Measurements from ENCODE around the gene SYNGAP1.
"Not testable (repeated sequence)": the region's sequence is repeated elsewhere in the genome, so short reads cannot be mapped to it uniquely, and the experiment has no call there.

SYNGAP1 gene

DNA sequence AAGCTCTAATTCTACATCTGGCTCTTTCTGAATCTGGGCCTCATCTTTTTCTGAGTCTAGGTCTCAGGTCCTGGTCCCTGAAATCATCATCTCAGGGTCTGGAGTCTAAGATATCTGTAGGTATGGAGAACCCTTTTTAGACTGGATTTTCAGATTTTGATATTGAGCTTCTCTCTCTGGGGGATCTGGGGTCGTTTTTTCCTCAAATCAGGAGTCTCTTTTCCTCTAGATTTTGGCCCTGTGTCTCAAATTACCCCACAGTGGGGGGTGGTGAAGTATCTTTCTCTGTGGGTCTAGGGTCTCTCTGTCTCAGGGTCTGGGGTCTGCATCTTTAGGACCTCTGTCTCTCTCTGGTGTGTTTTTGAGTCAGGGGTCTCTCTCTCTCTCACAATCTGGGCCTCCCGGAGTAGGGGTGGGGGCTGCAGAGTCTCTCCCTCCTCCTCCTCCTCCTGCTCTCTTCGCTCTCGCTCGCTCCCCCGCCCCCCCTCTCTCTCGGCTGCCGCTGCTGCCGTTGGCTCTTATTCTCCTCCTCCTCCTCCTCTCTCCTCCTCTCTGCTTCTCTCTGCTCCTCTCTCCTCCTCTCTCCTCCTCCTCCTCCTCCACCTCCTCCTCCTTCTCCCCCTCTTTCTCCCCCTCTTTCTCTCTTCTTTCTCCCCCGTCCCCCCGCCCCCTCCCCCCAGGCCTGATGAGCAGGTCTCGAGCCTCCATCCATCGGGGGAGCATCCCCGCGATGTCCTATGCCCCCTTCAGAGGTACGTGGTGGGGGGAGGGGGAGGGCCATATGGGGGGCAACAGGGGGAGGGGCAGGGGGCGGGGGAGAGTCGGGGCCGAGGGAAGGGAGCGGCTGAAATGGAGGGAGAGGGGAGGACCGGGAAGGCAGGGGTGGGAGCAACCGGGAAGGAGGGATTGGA is at the start of gene SYNGAP1:
SYNGAP1 (plus strand) TSS at position 486 of the 911 bp plus-strand sequence; CDS start at position 686, 200 bp downstream.
- DNase-seq (ENCODE audit: low spot score in 2 of 2) (no peak), ATAC-seq (replicated peaks; ENCODE audit: extremely low read depth, poor library complexity, severe bottlenecking) (no peak)
- Mint-ChIP-seq H3K36me3 (ENCODE audit: insufficient read depth) (peaks cover 22% of the 10 kb centered on the region), H3K9me3 (no peaks in the 10 kb centered on the region), H3K27me3 (no peaks in the 10 kb centered on the region), H3K4me1 (peaks cover 62% of the 10 kb centered on the region), H3K27ac (ENCODE audit: low read depth) (peak within 1 kb of the TSS; percentile 97), H3K4me3 (peak within 1 kb of the TSS; percentile 82)

DNA sequence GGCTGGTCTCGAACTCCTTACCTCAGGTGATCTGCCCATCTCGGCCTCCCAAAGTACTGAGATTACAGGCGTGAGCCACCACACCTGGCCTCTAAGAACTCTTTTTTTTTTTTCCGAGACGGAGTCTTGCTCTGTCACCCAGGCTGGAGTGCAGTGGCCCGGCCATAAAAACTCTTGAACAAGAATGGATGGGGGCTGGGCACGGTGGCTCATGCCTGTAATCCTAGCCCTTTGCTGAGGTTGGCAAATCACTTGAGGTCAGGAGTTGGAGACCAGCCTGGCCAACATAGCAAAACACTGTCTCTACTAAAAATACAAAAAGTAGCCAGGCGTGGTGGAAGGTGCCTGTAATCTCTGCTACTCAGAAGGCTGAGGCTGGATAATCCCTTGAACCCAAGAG is 48.0 kb upstream of the SYNGAP1 start:
- H3K27me3 Mint-ChIP-seq; DNase-seq (ENCODE audit: low spot score in 2 of 2); H3K27ac Mint-ChIP-seq (ENCODE audit: low read depth); H3K36me3 Mint-ChIP-seq (ENCODE audit: insufficient read depth); H3K9me3 Mint-ChIP-seq; H3K4me3 Mint-ChIP-seq; ATAC-seq (replicated peaks; ENCODE audit: extremely low read depth, poor library complexity, severe bottlenecking): not testable (repeated sequence)
- peaks cover 12% of the 10 kb centered on the region for H3K4me1 Mint-ChIP-seq

DNA sequence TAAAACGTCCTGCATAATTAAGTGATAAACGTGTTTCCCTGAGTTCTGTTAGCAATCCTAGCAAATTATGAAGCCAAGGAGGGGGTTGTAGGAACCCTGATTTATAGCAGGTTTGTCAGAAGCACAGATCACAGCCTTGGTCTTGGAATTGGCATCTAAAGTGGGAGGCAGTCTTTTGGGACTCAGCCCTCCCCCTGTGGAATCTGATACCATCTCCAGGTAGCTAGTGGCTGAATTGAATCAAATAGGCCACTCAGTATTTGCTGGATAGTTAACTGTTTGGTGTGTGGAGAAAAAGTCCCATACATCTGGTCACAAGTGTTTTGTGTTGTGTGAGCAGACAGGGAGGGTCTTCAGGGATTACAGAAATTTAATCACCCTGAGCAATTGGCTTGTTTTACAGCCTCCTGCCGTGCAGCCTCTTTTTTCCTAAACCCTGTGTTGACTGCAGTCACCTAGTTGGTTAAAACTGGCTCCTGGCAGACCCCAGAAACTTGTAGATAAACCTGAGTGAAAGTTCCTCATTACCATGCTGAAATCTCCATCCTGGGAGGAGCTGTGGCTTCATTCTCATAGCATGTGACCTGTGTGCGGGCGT is 47.2 kb upstream of the SYNGAP1 start:
- DNase-seq (ENCODE audit: low spot score in 2 of 2) (no peak), ATAC-seq (replicated peaks; ENCODE audit: extremely low read depth, poor library complexity, severe bottlenecking) (no peak)
- Mint-ChIP-seq H3K27me3 (no peaks in the 10 kb centered on the region), H3K9me3 (no peaks in the 10 kb centered on the region), H3K36me3 (ENCODE audit: insufficient read depth) (no peaks in the 10 kb centered on the region), H3K27ac (ENCODE audit: low read depth) (no peak overlapping the region), H3K4me3 (no peak overlapping the region), H3K4me1 (peaks cover 12% of the 10 kb centered on the region)

DNA sequence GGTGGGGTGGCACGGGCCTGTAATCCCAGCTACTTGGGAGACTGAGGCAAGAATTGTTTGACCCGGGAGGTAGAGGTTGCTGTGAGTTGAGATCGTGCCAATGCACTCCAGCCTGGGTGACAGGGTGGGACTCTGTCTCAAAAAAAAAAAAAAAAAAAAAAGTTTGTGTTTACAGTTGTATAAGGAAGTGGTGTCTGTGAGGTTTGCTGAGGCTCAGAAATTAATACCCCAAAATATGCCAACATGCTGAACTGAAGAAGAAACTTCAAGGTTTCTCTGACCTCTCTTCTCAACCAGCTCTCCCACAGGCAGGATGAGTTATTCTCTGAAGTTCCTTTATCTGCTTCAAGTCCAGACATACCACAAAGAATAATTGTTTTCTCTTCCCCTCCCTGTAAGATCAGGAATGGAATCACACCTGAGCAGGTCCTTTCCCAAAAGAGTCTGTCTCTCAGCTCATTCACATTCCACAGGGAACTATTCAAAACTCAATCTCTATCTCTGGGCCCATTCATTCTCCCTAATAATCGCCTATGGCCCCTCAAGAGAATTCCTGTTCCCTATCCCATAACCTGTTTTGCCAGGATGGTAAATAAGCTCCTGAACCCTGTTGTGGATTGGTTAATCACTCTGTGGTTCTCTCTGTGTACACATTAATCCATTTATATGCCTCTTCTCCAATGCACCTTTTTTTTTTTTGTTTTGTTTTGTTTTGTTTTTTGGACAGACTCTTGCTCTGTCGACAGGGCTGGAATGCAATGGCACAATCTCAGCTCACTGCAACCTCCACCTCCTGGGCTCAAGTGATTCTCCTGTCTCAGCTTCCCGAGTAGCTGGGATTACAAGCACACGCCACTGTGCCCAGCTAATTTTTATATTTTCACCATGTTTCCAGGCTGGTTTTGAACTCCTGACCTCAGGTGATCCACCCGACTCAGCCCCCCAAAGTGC is 45.6 kb upstream of the SYNGAP1 start:
- Mint-ChIP-seq H3K27ac (ENCODE audit: low read depth) (peak overlapping the region; percentile 94), H3K4me3 (peak overlapping the region; percentile 50)

DNA sequence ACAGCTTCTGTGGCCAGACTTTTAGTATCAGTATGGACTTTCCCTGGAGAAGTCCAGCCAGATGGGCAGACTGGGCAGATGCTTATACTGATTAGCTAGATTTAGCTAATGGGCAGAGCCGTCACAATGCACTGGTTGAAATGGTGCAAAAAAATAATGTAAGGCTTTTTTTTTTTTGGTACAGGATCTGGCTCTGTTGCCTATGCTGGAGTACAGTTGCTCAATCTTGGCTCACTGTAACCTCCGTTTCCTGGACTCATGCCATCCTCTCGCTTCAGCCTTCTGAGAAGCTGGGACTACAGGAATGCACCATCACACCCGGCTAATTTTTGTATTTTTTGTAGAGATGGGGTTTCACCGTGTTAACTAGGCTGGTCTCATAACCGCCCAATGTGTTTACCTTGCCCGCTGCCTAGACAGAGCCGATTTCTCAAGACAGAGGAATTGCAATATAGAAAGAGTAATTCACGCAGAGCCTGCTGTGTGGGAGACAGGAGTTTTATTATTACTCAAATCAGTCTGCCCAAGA is 44.7 kb upstream of the SYNGAP1 start:
- Mint-ChIP-seq H3K4me3 (peak overlapping the region; percentile 50), H3K4me1 (peaks cover 12% of the 10 kb centered on the region)
- no peak for DNase-seq (ENCODE audit: low spot score in 2 of 2)

More for the DNA sequence above, 45.6 kb upstream of the SYNGAP1 start:
- Mint-ChIP-seq H3K4me1 (peaks cover 12% of the 10 kb centered on the region), H3K27me3 (no peaks in the 10 kb centered on the region), H3K9me3 (no peaks in the 10 kb centered on the region), H3K36me3 (ENCODE audit: insufficient read depth) (no peaks in the 10 kb centered on the region)
- ATAC-seq (replicated peaks; ENCODE audit: extremely low read depth, poor library complexity, severe bottlenecking): peak; percentile 91
- DNase-seq (ENCODE audit: low spot score in 2 of 2): peak in 1 of 2 donors; percentile 10

DNA sequence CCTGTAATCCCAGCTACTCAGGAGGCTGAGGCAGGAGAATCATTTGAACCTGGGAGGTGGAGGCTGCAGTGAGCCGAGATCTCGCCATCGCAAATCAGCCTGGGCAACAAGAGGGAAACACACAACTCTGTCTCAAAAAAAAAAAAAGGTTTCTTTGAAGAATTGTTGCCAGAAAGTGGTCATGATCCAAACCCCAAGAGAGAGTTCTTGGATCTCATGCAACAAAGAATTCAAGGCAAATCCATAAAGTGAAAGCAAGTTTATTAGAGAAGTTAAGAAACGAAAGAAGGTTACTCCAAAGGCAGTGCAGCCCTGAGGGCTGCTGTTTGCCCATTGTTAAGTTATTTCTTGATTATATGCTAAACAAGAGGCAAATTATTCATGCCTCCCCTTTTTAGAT is 42.7 kb upstream of the SYNGAP1 start:
- H3K9me3 Mint-ChIP-seq: no peaks in the 10 kb centered on the region
- H3K4me3 Mint-ChIP-seq: no peak overlapping the region
- H3K27me3 Mint-ChIP-seq: no peaks in the 10 kb centered on the region
- H3K27ac Mint-ChIP-seq (ENCODE audit: low read depth): no peak overlapping the region
- DNase-seq (ENCODE audit: low spot score in 2 of 2): no peak
- H3K4me1 Mint-ChIP-seq: peaks cover 16% of the 10 kb centered on the region
- no peaks in the 10 kb centered on the region for H3K36me3 Mint-ChIP-seq (ENCODE audit: insufficient read depth)
- no peak for ATAC-seq (replicated peaks; ENCODE audit: extremely low read depth, poor library complexity, severe bottlenecking)

More for the DNA sequence above, 44.7 kb upstream of the SYNGAP1 start:
- peak overlapping the region; percentile 94 for H3K27ac Mint-ChIP-seq (ENCODE audit: low read depth)
- no peaks in the 10 kb centered on the region for H3K36me3 Mint-ChIP-seq (ENCODE audit: insufficient read depth)
- H3K27me3 Mint-ChIP-seq: no peaks in the 10 kb centered on the region
- H3K9me3 Mint-ChIP-seq: no peaks in the 10 kb centered on the region
- ATAC-seq (replicated peaks; ENCODE audit: extremely low read depth, poor library complexity, severe bottlenecking): no peak

DNA sequence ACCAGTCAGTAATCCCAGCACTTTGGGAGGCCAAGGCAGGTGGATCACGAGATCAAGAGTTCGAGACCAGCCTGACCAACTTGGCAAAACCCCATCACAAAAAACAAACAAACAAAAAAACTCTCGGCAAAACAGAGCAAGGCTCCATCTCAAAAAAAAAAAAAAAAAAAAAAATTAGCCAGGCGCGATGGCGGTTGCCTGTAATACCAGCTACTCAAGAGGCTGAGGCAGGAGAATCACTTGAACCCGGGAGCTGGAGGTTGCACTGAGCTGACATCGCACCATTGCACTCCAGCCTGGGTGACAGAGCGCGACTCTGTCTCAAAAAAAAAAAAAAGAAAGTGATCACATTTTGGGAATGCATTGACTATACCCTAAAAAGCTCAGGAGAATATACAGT is 40.7 kb upstream of the SYNGAP1 start:
- H3K27me3 Mint-ChIP-seq; DNase-seq (ENCODE audit: low spot score in 2 of 2); H3K9me3 Mint-ChIP-seq; ATAC-seq (replicated peaks; ENCODE audit: extremely low read depth, poor library complexity, severe bottlenecking); H3K27ac Mint-ChIP-seq (ENCODE audit: low read depth); H3K36me3 Mint-ChIP-seq (ENCODE audit: insufficient read depth); H3K4me3 Mint-ChIP-seq: not testable (repeated sequence)
- H3K4me1 Mint-ChIP-seq: peaks cover 13% of the 10 kb centered on the region

DNA sequence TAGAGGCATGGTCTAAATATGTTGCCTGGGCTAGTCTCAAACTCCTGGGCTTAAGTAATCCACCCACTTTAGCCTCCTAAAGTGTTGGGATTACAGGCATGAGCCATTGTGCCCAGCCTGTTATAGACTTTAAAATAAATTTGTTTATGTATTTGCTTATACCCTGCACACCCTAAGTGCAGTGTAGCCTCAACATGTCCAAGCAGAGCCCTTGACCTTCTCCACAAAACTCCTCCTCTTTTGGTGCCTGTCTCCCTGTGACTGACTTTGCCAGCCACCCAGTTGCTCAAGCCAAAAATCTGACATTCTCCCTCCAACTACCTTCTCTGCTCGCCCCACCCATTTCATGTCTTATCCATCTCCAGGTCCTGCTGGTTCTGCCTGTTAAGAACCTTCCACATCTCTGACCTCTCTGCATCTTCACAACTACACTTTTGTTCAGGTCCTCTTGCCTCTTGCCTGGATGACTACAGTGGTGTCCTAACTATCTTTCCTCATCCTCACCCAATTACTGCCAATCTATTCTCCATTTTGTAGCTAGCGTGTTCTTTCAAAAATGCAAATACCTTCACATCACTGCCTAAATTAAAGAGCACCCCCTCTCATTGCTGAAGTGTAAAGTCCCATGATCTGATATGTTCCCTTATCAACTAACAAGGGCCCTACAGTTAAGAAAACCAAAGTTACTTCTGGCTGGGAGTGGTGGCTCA is 39.4 kb upstream of the SYNGAP1 start:
- H3K4me3 Mint-ChIP-seq: no peak overlapping the region
- no peaks in the 10 kb centered on the region for H3K36me3 Mint-ChIP-seq (ENCODE audit: insufficient read depth)
- H3K27ac Mint-ChIP-seq (ENCODE audit: low read depth): no peak overlapping the region
- ATAC-seq (replicated peaks; ENCODE audit: extremely low read depth, poor library complexity, severe bottlenecking) (no peak), DNase-seq (ENCODE audit: low spot score in 2 of 2) (no peak)
- no peaks in the 10 kb centered on the region for H3K27me3 Mint-ChIP-seq
- no peaks in the 10 kb centered on the region for H3K9me3 Mint-ChIP-seq
- H3K4me1 Mint-ChIP-seq: peaks cover 4% of the 10 kb centered on the region

DNA sequence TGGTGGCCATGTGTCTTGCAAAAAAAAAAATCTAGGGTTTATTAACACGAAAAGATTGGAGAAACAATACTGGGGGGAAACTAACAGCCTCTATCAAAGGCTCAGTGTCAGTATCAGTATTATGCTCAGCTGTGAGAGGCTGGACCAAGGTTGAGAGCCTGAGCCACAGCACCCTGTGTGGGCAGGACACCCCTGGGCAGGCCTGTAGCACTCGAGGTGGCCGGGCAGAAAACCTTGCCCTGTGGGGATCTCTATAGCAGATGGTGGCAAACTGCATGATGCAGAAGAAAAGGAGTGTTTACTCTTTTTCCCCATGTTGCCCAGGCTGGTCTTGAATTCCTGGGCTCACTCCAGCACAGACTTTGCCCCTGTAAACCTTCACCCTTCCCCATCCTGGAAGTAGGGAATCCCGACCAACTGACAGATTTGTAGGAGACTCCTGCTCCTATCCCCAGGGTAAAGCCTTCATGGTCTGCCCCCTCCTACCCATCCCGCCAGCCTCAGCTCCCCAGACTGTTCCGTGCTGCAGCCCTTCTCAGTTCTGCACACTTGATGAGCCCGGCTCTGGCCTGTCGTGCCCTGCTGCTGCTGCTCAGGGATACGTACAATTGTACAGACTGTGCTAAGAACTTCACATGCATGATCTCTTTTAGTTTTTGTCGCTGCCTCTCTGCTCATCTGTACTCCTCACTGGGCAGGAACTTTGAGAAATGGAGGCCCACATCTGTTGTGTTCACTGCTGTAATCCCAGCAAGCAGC is 36.3 kb upstream of the SYNGAP1 start:
- H3K4me3 Mint-ChIP-seq: no peak overlapping the region
- no peak for ATAC-seq (replicated peaks; ENCODE audit: extremely low read depth, poor library complexity, severe bottlenecking)

DNA sequence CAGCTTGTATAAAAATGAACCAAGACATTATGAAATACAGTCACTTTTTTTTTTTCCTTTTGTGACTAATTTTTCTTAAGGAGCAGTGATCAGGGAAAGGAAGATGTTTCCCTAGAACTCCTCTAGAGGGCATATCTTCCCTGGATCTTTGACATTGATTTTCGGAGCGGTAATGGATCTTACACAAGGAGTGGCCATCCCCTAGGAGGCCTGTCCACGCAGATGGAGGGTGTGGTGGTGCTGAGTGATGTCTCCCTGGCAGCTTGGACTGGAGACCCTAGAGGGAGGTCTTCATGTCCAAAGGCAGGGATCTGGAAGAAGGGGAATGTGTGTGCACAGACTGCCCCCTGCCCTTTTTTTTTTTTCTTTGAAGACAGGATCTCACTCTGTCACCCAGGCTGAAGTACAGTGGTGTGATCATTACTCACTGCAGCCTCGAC is 35.3 kb upstream of the SYNGAP1 start:
- ATAC-seq (replicated peaks; ENCODE audit: extremely low read depth, poor library complexity, severe bottlenecking): no peak
- H3K4me3 Mint-ChIP-seq: no peak overlapping the region
- H3K4me1 Mint-ChIP-seq: peaks cover 4% of the 10 kb centered on the region
- H3K27ac Mint-ChIP-seq (ENCODE audit: low read depth): no peak overlapping the region
- no peak for DNase-seq (ENCODE audit: low spot score in 2 of 2)
- H3K36me3 Mint-ChIP-seq (ENCODE audit: insufficient read depth): no peaks in the 10 kb centered on the region
- H3K9me3 Mint-ChIP-seq: no peaks in the 10 kb centered on the region
- no peaks in the 10 kb centered on the region for H3K27me3 Mint-ChIP-seq

More for the DNA sequence above, 36.3 kb upstream of the SYNGAP1 start:
- no peak overlapping the region for H3K27ac Mint-ChIP-seq (ENCODE audit: low read depth)
- no peaks in the 10 kb centered on the region for H3K36me3 Mint-ChIP-seq (ENCODE audit: insufficient read depth)
- no peaks in the 10 kb centered on the region for H3K27me3 Mint-ChIP-seq
- DNase-seq (ENCODE audit: low spot score in 2 of 2): no peak
- peaks cover 4% of the 10 kb centered on the region for H3K4me1 Mint-ChIP-seq
- H3K9me3 Mint-ChIP-seq: no peaks in the 10 kb centered on the region

DNA sequence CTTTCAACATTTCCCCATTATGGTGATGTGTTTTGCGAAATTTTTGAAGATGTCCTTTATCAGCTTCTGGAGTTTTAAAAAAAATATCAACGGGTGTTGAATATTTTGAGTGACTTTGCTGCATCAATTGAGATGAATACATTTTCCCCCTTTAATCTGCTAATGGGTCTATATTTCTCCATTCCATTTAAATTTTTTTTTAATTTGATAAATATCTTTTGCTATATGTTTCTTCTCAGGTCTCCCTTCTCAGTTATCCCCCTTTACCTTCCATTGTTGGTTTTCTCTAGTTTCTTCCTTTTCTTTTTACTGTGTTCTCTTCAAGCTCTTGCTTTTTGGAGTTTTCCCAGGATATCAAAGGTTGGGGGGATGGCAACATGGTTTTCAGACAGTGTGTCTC is 29.7 kb upstream of the SYNGAP1 start:
- H3K4me1 Mint-ChIP-seq: peaks cover 23% of the 10 kb centered on the region
- H3K4me3 Mint-ChIP-seq: no peak overlapping the region
- H3K9me3 Mint-ChIP-seq: no peaks in the 10 kb centered on the region
- ATAC-seq (replicated peaks; ENCODE audit: extremely low read depth, poor library complexity, severe bottlenecking): no peak
- H3K27ac Mint-ChIP-seq (ENCODE audit: low read depth): peak overlapping the region; percentile 83
- no peak for DNase-seq (ENCODE audit: low spot score in 2 of 2)
- H3K27me3 Mint-ChIP-seq: no peaks in the 10 kb centered on the region
- H3K36me3 Mint-ChIP-seq (ENCODE audit: insufficient read depth): peaks cover 8% of the 10 kb centered on the region
